Stimulated activated naive CD4-positive, alpha-beta T cell (primary cell): ENCODE data around the gene TNS3.

Experiments used
- DNase-seq, 6 experiments: peaks; one replicate each; lab custom pipeline; 2025; lab: John Stamatoyannopoulos, UW

TNS3 gene

DNA sequence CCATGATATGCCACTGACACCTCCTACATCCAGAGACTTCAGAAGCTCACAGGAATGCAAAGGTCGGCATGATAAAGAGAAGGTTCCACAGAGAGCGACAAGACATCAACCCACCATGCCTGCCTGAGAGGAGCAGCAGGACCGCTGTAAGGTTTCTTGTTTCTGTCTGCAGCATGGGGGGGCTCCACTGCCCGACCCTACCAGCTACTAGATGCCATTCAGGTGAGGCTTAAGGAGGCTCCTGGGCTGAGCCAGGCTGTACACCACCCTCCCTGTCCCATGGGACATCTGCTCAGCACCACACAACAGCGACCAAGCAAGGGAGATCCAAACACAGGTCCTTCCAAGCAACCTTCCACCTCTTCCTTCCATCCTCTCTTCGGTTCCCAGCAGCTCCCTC is 234.6 kb downstream of the TNS3 start:
- no peak for DNase-seq

DNA sequence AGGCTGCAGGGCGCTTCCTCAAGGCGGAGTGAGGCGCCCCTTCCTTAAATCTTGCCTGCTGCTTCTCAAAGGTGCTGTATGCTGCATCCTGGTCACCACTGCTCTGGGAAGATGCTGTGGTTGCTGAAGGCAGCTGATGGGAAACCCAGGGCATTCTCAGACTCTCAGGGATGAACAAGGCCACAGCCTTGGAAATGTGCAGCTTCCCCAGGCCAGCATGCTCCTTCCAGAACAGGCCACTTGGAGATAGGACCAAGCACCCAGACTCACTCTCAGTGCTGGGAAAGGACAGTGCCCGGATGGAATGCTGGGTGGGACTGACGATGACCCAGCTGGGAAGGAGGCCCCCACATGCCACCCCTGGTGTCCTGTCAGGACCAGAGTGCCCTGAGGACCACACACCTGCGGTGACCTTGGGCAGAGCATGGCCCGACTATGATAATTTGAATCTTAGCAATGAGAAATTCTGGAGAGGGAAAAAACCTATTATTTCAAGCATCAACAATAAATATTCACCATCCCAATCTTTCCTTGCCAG is 235.5 kb downstream of the TNS3 start:
- DNase-seq = no peak

DNA sequence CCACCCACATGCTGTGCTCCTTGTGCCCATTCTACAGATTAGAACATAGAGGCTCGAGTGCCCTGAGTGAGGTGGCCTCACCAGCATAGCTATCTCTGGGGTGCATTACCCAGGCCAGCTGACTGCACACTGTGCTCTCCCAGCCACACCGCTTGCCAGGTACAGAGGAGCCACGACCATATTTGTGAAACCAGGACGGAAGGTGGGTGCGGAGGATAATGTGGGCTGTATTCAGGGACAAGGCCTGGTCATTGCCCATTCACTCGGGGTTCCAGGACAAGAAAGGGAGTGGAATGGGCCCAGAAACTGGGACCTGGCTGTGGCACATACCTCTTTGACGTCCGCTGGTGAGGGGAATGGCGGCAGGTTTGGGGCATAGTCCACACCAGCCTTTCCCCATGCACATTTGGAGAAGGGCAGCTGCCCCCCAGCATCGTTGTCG is 236.0 kb downstream of the TNS3 start:
- DNase-seq = no peak

DNA sequence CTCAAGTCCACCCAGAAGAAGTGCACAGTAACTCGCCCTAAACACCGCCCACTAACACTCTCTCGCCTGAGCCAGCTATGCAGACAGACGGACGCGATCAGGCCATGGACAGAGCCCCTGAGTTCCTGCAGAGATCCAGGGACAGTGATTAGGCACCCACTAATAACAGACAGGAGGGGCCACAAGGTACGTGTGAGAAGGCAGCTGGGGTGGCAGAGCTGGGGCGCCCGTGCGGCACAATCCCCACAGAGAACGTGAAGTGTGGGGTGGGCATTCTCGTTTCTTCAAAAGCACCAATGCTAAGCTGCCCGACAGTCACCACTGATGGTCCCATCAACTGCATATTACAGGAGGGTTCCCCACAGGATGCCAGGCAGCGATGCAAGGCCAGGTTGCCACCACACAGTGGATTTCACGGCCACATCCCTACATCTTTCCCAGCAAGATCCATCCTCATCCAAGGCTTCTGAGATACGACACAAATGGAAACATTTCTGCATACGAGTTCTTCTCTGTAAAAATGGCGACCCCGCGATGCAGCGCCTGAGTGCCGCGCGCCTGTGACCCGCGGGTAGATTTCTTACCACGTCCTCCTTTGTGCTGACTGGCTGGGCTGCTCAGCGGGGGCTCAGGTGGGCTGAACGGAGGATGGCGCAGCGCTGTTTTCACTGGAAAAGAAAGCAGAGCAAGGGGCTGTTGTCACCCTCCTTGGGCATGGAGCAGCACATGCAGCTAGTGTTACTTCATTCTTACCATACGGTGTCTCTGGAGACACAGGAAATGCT is 237.5 kb downstream of the TNS3 start:
- DNase-seq = no peak

DNA sequence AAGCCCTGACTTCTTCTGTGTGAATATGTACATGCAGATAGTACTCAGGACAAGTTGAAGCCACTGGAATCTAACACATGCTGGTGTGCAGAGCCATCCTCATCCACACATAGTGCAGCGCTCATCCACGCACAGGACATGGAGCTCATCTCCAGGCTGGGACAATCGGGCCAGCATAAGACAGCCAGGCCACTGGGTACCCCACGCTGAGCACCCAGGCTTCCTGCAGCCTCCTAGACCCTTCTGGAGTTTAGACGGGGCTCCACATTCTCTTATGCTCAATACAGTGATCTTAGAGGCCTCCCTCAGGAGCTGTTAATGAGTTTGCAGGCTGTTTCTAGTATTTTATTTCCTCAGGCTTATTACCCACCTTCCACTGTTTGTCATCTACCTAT is 238.9 kb downstream of the TNS3 start:
- DNase-seq = no peak

DNA sequence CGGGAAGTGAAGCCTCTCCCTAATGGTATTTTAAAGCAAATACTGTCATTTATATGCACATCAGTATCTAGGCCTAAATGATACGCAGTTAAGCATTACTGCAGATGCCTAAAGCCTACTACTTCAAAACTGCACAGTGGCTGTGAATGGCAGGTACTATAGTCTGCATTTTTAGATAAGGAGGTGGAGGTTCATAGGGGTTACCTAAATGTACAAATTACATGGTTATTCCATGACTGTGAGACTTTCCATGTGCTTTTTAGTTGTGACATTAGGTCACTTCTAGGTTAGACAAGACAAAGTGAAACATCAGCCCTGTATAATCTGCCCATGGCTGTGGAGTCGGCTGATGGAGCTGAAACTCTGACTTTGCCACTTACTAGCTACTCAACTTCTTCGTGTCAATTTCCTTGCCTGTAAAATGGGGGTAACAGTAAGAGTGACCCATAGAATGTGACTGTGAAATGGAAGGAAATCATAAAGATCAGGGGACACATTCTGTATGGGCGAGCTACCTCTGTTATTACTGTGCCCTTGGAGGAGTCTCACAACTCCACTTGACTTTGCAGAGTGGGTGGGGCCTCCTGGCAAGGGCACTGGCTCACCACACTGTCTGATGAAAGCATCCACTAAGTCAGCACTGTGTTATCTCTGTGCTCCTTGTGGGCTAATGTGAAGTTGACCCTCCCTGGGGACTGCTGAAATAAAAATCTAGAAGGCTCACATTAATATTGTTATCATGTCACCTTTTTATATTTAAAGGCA is 239.4 kb downstream of the TNS3 start:
- DNase-seq = no peak

DNA sequence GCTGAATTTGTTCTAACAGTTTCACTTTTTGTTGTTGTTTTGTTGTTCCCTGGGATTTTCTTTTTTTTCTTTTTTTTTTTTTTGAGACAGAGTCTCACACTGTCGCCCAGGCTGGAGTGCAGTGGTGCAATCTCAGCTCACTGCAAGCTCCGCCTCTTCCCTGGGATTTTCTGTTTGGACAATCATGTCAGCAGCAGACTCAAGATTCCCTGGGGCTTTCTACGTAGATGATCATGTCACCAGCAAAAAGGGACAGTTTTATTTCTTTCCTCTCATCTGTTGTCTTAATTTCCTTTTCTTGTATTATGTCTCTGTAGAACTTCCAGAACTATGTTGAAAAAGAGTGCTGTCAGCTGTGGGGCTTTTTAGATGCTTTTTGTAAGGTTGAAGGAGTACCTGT is 241.4 kb downstream of the TNS3 start:
- DNase-seq = no peak

DNA sequence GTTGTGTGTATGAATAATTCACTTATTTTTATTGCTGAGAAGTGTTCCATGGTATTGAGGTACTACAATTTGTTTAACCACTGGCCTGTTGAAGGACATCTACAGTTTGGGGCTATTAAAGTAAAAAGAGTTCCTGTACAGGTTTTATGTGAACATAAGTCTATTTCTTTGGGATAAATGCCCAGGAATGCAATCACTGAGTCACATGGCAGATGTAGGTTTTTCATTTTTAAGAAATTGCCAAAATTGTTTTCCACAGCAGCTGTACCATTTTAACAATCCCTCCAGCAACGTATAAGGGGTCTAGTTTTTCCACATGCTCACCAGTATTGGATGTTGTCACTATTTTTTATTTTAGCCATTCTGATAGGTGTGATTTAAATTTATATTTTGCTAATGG is 243.9 kb downstream of the TNS3 start:
- no peak for DNase-seq

DNA sequence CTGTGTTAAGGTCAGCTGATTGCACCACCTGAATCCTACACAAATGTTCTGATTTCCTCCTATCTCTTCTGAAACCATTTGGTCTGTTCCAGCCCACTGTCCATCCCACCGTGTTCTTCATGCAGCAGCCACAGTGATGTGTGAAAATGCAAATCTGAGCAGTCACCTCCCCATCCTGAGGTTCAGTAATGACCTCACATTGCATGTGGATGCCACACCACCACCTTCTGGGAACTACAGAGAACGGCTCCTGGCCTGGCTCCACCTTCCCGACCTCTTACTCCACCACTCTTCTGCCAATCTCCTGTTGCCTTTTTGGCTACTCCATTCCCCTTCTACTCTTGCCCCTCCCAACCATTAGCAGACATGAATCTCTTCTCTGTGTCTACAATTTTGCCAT is 244.4 kb downstream of the TNS3 start:
- no peak for DNase-seq

DNA sequence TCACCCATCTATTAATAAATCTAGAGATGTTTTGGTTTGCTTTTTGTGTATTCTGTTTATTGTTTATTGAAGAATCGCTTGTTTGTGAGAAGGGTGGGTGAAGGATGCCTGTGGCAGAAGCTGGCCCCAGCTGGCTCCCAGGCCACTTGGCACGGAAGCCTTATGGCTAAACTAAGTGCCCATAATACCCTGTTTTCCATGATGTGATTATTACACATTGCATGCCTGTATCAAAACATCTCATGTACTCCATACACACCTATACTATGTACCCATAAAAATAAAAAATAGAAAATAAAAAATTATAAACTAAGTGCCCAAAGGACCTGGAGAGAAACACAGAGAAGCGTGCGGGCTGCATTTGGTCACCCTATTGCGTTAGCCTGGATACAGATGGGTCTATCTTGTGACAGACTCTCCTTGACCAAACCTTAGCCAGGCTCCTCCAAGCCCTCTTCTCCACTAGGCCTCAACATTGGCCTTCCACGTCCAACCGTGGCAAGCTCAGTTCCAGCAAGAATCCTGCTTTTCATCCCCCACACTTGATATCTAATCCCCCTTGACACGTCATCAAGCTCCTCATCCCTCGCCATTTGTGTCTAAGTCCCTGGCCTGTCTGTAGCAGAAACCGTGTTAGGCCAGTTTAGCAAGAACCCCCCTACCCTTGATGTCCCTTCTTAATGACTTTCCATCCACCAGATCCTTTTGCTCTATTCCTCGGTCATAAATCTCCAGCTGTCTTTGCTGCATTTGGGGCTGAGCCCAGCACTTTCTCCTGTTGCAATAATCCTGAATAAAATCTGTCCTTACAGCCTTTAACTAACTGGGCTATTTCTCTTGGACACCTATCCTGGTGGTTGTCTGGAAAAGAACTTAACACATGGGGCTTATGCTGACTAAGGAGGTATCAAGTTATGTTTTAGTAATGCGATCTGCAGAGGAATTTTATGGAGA is 245.2 kb downstream of the TNS3 start:
- DNase-seq = no peak

DNA sequence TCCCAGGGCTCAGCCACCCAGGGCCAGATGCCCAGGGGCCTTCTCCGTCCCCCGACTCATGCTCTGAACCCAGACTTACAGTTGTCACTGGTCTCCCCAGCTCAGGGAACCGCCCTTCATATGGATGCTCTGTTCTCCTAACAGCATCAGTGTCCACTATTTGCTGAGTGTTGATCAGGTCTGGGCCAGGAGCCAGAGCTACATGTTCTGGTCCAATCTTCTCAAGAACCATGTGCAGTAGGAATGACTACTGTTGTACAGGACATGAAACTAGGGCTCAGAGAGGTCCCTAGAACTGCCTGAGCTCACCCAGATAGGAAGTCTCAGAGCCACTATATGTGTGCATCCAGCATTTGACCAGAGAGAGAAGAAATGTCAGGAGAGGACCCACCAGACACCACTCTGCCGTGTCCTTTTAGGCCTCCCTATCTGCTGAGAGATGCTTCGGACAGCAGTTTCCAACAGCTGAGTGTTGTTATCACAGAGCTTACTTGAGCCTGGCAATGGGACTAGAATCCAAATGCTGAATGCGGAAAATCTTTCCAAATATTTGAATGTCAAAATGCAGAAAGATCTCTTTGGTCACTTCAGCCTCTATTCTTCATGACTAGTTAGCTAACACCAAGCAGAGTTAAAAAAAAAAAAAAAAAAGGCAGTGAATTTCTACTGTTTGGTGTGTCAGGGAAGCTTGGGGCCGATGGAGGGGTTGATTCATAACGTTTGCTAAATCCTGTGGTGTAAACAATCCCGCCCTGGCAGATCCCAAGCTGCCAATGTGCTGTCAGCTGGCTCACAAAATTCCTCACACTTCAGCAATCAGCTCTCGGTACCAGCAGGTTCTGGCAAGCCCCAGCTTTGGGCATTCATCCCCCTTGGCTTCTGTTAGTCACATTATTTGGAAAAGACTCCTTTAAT is 246.1 kb downstream of the TNS3 start:
- DNase-seq = no peak

DNA sequence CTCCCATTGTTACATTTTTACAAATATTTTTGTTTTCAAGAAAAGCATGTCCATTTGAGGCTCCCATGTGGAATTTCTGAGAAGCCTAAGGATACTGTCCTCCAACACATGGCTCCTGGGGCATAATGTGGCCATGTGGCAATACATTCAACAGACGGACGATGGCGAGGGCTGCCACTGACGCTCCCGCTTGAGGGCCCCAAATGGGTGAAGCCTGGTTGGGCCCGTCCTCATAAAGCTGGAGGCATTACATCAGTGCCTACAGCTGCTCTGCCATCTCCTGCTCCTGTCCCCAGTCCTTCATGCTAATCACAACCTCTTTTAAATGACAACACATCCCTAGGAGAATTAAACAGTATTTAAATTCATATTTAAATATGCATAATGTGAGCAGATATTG is 246.8 kb downstream of the TNS3 start:
- no peak for DNase-seq

DNA sequence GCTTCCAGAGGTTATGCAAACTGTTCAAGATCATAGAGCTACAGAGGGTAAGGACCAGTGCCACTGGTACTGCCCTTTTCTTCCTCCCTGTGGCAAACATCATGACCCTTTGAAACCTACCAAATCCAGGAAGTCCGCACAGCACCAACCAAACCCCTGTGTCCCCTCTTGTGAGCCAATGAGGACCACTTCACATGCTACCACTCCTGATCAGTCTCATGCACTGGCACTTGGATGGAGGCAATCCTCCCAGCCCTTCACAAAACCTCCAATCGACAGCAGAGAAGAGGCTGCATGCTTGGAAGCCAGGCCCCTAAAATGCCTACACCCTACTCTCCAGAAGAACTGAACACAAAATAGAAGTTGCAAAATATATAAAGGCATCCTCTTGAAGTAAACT is 248.0 kb downstream of the TNS3 start:
- DNase-seq = no peak

DNA sequence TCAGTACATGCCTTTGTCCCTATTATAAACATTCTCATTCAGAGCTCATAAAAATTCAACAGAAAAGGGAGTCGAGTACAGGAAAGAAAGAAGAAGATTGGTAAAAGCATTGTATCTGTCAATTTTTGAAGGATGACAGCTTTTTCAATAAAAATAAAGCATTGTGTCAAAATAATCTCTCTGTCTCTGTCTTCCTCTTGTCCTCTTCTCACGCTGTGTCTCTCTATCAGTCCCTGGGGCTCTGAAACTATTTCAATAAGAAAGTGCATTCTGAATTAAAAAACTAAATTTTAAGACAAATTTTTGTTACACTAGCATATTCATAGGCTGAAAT is 248.4 kb downstream of the TNS3 start:
- no peak for DNase-seq

DNA sequence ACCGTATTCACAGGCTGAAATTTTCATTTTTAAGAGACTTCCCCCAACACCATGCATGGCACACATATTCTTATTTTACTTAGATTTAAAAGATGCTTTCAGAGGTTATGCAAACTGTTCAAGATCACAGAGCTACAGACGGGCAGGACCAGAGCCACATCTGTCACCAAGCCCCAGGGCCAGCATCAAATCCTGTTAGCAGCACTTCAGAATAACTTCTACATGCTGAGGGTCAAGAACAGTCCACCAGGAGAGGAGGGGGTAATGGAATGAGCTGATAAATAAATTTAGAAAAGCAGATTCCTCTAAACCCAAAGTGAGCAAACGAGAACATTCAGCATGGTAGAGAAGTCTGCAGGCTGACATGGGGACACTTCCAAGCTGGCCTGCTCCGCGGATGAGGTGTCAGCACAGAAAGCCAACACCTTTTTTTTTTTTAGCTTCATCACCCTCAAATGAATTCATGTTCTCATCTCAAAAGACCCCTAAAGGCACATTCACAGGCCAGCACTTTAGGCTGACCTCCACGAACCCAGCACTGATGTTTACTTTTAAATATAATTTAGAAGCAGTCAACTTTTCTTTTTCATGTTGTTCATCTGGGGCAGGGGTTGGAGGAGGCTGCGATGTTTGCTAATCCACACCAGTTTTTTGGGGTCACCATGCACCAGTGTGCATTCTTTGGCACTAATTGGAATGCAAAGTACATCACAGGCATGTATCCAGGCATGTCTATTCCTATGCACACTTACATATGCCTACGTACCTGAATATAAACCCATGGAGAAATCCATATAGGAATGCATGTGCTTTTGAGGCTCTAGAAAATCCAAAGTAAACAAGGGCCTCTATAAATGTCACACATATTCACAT is 249.0 kb downstream of the TNS3 start:
- DNase-seq = no peak

DNA sequence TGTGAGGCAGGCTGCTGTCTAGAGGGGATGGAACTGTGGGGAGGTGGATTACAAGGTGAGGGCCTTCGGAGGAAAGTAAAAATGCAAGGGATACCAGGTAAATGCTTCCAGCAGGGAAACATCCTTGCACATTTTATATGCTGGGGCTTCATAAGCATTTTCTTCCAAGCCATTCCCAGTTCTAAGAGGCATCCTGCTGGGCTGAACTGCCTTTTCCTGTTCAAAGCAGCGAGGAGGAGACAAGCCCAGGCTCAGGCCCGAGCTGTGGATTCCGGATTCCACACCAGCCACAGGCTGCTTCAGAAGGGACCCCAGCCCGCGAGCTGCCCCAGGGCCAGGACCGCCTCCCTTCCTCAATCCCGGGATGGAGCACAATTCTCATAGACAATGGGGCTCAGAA is 249.7 kb downstream of the TNS3 start:
- no peak for DNase-seq

DNA sequence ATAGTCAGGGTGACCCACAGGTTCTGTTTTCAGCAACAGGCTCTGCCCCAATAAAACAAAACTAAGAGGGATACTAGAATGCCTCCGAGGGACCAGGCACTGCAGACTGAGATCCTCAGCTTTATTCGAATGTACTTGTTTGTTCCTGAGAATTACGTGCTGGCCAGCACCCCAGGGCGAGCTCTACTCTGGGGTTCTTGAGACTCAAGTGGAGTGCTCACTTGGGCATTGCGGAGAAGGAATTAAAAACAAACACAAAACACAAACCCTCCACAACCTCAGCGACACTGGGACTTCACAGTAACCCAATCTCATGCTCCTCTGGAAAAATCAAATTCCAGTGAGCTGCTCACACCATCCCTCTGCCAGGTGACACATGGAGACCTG is 250.7 kb downstream of the TNS3 start:
- no peak for DNase-seq

DNA sequence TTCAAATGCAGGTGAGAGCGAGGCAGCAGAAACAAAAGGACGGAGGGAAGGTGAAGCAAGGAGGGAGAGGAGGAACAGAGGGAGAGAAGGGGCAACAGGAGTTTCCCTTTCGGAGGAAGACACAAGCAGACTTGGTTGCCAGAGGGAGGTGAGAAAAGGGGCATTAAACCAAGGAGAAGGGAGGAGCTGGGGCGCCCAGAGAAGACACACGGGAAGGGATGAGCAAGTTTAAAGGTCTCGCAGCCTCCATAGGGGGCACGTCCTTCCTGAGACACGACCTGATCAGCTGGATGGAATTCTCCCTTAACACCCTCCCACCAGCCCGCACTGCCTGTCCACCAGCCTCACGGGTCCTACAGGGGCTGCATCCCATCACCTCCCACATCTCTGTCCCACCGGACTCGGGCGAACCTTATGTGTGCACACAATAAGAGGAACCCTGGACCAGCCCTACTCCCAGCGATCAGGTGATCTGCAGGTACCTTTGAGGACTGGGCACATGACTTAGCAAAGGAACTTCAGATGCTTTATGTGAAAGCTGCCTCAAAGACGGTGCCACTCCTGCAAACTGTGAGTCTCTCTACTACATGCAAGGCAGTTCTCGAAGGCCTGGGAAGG is 251.2 kb downstream of the TNS3 start:
- DNase-seq = no peak

DNA sequence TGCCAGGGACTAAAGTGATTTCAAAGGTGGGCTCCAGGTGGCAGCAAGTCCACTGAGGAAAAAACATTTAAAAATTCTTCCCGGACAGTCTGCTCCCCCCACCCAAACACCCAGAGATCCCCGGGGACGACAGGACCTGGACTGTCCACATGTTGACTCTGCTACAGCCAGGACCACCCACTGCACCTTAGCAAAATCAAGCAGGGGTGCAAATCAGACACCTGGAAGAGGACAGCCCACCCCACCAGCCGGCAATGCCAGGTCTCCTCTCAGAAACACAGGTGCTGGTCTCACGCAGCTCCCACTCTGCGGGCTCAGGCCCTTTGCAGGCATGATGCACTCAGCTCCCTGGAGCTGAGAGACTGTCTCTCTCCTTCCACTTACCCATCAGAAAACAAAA is 251.9 kb downstream of the TNS3 start:
- DNase-seq = no peak
